Sigmoid colon (tissue), 7 donors: ENCODE results near the gene DPYSL4. TPM values are rescaled to one million over a fixed set of nuclear protein-coding genes. Genes with fewer than 3 reads are reported as not detected.

Source experiments
- DNase-seq: peaks from one replicate; pipeline ENCODE4 v3.0.0-alpha.2; 2019
- H3K27ac ChIP-seq, 4 donors: fragments of 200-600 bp; sonication (generic); one replicate each; pipeline ENCODE4 v1.5.1; 2016 to 2019; ENCODE audit warnings: mild to moderate bottlenecking in 1 of 4
- H3K27me3 ChIP-seq, 3 donors: fragments of 200-600 bp; sonication (generic); one replicate each; pipeline ENCODE4 v1.5.1; 2019; ENCODE audit warnings: mild to moderate bottlenecking in 1 of 3
- H3K36me3 ChIP-seq, 4 donors: fragments of 200-600 bp; sonication (generic); one replicate each; pipeline ENCODE4 v1.5.1; 2016 to 2019
- H3K4me1 ChIP-seq, 4 donors: fragments of 200-600 bp; sonication (generic); one replicate each; pipeline ENCODE4 v1.5.1; 2017 to 2019
- H3K4me3 ChIP-seq, 4 donors: fragments of 200-600 bp; sonication (generic); one replicate each; pipeline ENCODE4 v1.5.1; 2017 to 2019; ENCODE audit warnings: mild to moderate bottlenecking in 2 of 4, moderate library complexity in 1 of 4
- H3K9me3 ChIP-seq, 4 donors: fragments of 200-600 bp in 3 of 4; sonication (generic) in 3 of 4; one replicate each; pipeline versions ENCODE4 v1.5.1 to v1.6.1; 2013 to 2019
- CTCF ChIP-seq, 4 experiments: fragments of 450-650 bp in 3 of 4; fragments of 200-600 bp in 1 of 4; IDR thresholded peaks; one replicate each; pipeline ENCODE4 v1.5.1; 2016 to 2019; ENCODE audit warnings: antibody characterized with exemption in 4 of 4, mild to moderate bottlenecking in 3 of 4, moderate library complexity in 2 of 4
- EP300 ChIP-seq, 4 donors: sonication (generic); formaldehyde crosslinking; IDR thresholded peaks; one replicate each; pipeline ENCODE4 v1.6.1; 2017; ENCODE audit warnings: antibody characterized with exemption in 4 of 4
- POLR2A ChIP-seq, 2 donors: fragments of 450-650 bp; IDR thresholded peaks; one replicate each; pipeline ENCODE4 v1.6.1; 2016; ENCODE audit warnings: antibody characterized with exemption in 2 of 2, mild to moderate bottlenecking in 2 of 2, moderate library complexity in 2 of 2
- POLR2AphosphoS5 ChIP-seq, 4 donors: sonication (generic); formaldehyde crosslinking; IDR thresholded peaks; one replicate each; pipeline ENCODE4 v1.6.1; 2017; ENCODE audit warnings: antibody characterized with exemption in 4 of 4
- WGBS, 2 donors: extraction: QIAGEN DNeasy Blood & Tissue Kit; methylation state at CpG; one replicate each; pipeline ENCODE4 v1.1.7; 2013; 5-methylcytosine and 5-hydroxymethylcytosine counted together
- intact Hi-C: fragments of 100-400 bp; cut with DNase I; formaldehyde crosslinking; loops from one replicate; pipeline ENCODE4 v1.15.1; 2023
- polyA plus RNA-seq, 3 donors: library from polyadenylated mRNA; stranded (reverse); fragments of 200-250 nt; gene quantifications; one replicate each; pipeline ENCODE4 v1.2.3, GENCODE V29; 2013
- total RNA-seq, 4 donors: library from RNA; depleted of rRNA; stranded (reverse); fragments of >200 nt; gene quantifications; one replicate each; pipeline ENCODE4 v1.1.0, GENCODE V29; 2016
- donor health status: healthy with polysubstance abuse.
- donor health status: Bipolar disorder and iron deficiency.
- donor health status: healthy.

The DPYSL4 gene
- total and polyA plus RNA-seq, 7 donors, result under 0.01 to 1.9 (median 0.63) TPM; not detected in 1

- peak overlapping the region; percentile 11 to 67 (median 42) for H3K27ac ChIP-seq
- H3K4me1 ChIP-seq, result peaks cover 0 to 15% (median 8%) of the 10 kb centered on the region in 4 donors
- H3K27me3 ChIP-seq, result no peaks in the 10 kb centered on the region
- H3K4me3 ChIP-seq, result peak overlapping the region; percentile 10 to 38 (median 25)
- no peak for TF ChIP-seq POLR2A (IDR thresholded peaks at IDR 0.05)
- TF ChIP-seq POLR2AphosphoS5 (IDR thresholded peaks at IDR 0.05), result peak in 1 of 4 donors; percentile 12
- DNase-seq, result no peak
- intact Hi-C loops, result no loop called here
- WGBS, 2 donors, result 53 to 61% methylated on average over 36 of the region's 36 CpGs
- H3K9me3 ChIP-seq, result no peaks in the 10 kb centered on the region
- H3K36me3 ChIP-seq, result no peaks in the 10 kb centered on the region
Observed at GRCh38 chr10:132229834-132230556, 43.2 kb downstream of the DPYSL4 start.

- peak overlapping the region in 3 of 4 donors; percentile 20 to 38 (median 30) for H3K4me3 ChIP-seq
- peak overlapping the region; percentile 11 to 67 (median 42) for H3K27ac ChIP-seq
- no peaks in the 10 kb centered on the region for H3K27me3 ChIP-seq
- DNase-seq, result no peak
- H3K9me3 ChIP-seq, result no peaks in the 10 kb centered on the region
- intact Hi-C loops, result no loop called here
- H3K4me1 ChIP-seq, result peaks cover 0 to 15% (median 8%) of the 10 kb centered on the region in 4 donors
- 86 to 90% methylated on average over 21 of the region's 21 CpGs for WGBS, 2 donors
- no peak for TF ChIP-seq POLR2AphosphoS5 (IDR thresholded peaks at IDR 0.05)
- no peak for TF ChIP-seq CTCF (IDR thresholded peaks at IDR 0.05)
- no peak for TF ChIP-seq EP300 (IDR thresholded peaks at IDR 0.05)
- TF ChIP-seq POLR2A (IDR thresholded peaks at IDR 0.05), result no peak
- no peaks in the 10 kb centered on the region for H3K36me3 ChIP-seq
Observed at GRCh38 chr10:132230557-132231210, 43.9 kb downstream of the DPYSL4 start.

GRCh38 chr10:132231656-132232022 is 44.9 kb downstream of the DPYSL4 start:
- no peaks in the 10 kb centered on the region for H3K9me3 ChIP-seq
- H3K27me3 ChIP-seq, result no peaks in the 10 kb centered on the region
- H3K27ac ChIP-seq, result no peak overlapping the region
- H3K4me1 ChIP-seq, result peaks cover 0 to 15% (median 8%) of the 10 kb centered on the region in 4 donors
- intact Hi-C loops, result no loop called here
- no peaks in the 10 kb centered on the region for H3K36me3 ChIP-seq
- no peak overlapping the region for H3K4me3 ChIP-seq
- TF ChIP-seq EP300 (IDR thresholded peaks at IDR 0.05), result no peak
- no peak for TF ChIP-seq CTCF (IDR thresholded peaks at IDR 0.05)
- no peak for TF ChIP-seq POLR2A (IDR thresholded peaks at IDR 0.05)
- TF ChIP-seq POLR2AphosphoS5 (IDR thresholded peaks at IDR 0.05), result no peak
- DNase-seq, result no peak
- WGBS, 2 donors, result 55 to 86% methylated on average over 13 of the region's 13 CpGs

GRCh38 chr10:132232023-132232951 is 45.5 kb downstream of the DPYSL4 start:
- no peaks in the 10 kb centered on the region for H3K9me3 ChIP-seq
- no peaks in the 10 kb centered on the region for H3K27me3 ChIP-seq
- no peak overlapping the region for H3K4me3 ChIP-seq
- H3K36me3 ChIP-seq, result no peaks in the 10 kb centered on the region
- no peak overlapping the region for H3K27ac ChIP-seq
- 41 to 53% methylated on average over 35 of the region's 35 CpGs for WGBS, 2 donors
- intact Hi-C loops, result no loop called here
- peaks cover 0 to 15% (median 8%) of the 10 kb centered on the region in 4 donors for H3K4me1 ChIP-seq
- TF ChIP-seq EP300 (IDR thresholded peaks at IDR 0.05) (no peak), POLR2A (IDR thresholded peaks at IDR 0.05) (no peak), POLR2AphosphoS5 (IDR thresholded peaks at IDR 0.05) (no peak), CTCF (IDR thresholded peaks at IDR 0.05) (no peak)
- DNase-seq, result no peak
